GM19328 (cell line): ENCODE measurements around the gene RRBP1.

Experiments
- ATAC-seq: cut with Tn5 transposase; IDR thresholded peaks from one replicate; pipeline ENCODE4 v1.9.1; 2021; ENCODE audit warnings: mild to moderate bottlenecking, moderate library complexity; ENCODE audit not compliant: unreplicated experiment

The RRBP1 gene

GRCh38 chr20:17682103-17682888 lies at the start of gene RRBP1:
RRBP1 (minus strand) TSS chr20:17682242; CDS start chr20:17660507, 21,735 bp downstream.
- peak; percentile 88 for ATAC-seq

GRCh38 chr20:17731233-17731632 lies 49.2 kb upstream of the RRBP1 start:
- no peak for ATAC-seq

DNA sequence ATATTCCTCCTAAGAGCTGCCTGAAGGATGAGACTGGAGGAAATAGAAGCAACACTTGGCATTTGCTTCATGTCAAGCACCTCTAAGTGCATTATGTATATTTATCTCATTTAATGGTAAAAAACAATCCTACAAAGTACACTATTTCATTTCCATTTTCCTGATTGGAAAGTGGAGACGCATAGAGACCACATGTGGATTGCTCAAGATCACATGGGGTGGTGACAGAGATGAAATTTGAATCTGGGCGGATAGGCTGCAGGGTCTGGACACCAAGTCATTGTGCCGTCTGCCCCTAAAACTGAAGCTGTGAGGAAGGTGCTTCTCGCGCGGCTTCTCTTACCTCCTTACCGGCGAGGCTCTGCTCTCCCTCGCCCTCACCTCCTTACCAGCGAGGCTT lies 48.0 kb upstream of the RRBP1 start:
- no peak for ATAC-seq

- no peak for ATAC-seq
Observed at GRCh38 chr20:17728074-17728473, 46.0 kb upstream of the RRBP1 start.

DNA sequence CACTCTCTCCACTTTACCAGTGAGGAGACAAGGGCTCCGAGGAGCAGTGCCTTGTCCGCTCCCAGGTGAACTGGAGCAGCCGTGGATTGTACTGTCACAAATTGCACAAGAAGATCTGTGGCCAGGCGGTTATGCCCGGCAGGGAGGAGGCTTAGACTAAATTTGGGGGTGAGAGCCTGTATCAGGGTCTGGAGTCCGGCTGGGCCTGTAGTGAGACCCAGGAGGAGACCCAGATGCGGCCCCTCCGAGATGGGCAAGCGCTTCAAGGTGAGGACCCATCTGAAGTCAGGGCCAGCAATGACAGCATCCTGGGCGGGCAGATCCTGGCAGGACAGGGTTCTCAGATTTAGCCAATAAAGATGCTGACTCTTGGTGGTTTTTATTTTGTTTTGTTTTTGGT lies 45.3 kb upstream of the RRBP1 start:
- no peak for ATAC-seq

- no peak for ATAC-seq
Observed at GRCh38 chr20:17726902-17727301, 44.9 kb upstream of the RRBP1 start.

DNA sequence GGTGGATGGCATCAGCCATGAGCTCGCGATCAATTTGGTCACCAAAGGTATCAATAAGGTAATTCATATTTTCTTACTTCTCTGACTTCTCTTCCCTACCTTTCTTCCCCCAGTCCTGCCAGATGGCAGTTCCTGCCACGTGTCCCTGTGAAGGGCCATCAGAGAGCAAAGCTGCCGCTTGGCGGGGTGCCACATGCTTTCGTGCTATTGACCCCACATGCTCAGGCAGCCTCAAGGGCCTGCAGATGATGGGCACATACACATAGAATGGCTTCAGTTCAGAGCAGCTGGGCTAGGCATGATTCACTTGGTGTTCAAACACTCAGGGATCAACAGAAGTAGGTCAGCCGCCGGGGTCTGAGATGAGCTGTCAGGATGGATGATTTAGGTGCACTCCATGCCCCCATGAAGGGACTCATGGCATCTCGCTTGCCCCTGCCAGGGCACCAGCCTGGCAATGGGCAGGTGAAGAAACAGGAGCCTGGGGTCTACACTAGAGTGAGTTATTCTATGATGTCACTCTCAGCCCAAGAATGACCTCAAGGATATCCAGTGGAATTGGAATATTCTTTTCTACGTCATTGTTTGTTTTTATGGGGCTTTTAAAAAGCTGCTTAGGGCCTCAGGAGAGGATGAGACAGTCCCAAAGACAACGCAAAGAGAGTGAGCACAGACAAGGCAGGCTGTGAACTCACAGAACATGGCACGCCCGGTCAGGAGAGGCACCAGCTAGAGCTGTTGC lies 43.2 kb upstream of the RRBP1 start:
- no peak for ATAC-seq

DNA sequence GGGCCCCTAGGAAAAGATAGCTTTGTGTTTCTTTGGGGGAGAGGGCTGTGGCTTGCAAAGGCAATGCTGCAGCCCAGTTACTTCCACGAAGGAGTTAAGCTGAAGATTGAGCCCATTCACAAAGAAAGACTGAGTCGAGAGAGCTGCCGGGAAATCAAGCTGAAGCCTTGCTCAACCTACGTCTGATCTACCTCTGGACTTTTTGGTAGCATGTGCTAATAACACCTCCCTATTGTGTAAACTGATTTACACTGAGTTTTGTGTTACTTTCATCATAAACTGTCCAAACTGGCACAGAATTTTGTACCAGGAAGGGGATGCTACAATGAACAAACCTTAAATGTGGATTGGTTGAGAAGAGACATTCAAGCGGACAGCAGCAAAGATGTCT lies 41.3 kb upstream of the RRBP1 start:
- ATAC-seq: no peak

DNA sequence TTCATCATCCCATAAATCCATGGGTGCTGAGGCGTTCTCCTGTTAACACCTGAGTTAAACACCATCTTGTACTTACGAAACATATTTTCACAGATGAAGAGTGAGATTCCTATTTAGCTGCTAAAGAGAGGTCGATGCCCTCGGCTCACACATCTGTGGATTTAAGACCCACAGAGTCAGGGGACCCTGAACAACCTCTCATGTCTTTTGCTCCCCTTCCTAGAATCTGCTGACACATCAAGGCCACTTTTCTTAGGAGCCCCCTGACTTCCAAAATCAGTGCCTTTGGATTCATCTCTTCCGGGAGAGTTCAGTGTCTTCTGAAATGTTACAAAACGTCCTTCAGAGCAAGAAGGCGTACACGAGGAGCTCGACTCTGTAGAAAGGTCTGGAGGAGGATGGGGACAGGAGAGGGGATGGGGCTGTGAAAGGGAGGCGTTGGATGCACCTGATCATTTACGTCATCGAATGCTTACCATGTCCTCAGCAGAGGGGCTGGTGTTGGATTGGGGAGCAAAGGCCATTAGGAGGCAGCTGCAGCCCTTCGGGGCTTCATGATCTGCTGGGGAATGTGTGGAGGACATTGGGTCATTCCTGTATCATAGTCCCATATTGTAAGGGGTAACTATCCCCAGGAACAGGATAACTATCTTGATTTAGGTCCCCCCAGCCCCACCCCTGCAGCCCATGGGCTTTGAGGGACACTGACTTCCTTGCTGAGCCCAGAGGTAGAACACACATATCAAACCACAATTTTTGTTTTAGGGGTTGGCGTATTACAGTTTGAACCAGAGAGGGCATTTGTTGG lies 40.7 kb upstream of the RRBP1 start:
- ATAC-seq: no peak

GRCh38 chr20:17721802-17722486 lies 39.9 kb upstream of the RRBP1 start:
- ATAC-seq: no peak

GRCh38 chr20:17720755-17721154 lies 38.7 kb upstream of the RRBP1 start:
- no peak for ATAC-seq

GRCh38 chr20:17716331-17716730 lies 34.3 kb upstream of the RRBP1 start:
- ATAC-seq: no peak

GRCh38 chr20:17715075-17715474 lies 33.0 kb upstream of the RRBP1 start:
- ATAC-seq: no peak

DNA sequence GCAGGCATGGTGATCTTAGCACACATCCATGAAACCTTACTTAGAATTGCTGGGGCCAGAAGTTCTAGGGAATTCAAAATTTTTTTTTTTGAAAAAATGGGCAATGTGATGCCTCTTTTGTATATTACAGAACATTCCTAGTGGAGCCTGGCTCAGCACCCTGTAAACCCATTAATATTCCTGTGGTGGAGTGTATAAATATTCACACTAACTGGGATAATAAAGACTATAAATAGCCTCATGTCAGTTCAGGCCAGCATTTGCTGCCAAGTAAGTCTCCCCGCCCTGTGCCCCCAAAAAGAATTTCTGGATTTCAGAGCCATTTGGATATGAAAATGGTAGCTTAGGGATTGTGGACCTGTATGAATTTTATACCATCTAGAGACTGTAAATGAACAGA lies 32.6 kb upstream of the RRBP1 start:
- ATAC-seq: no peak

- no peak for ATAC-seq
Observed at GRCh38 chr20:17712708-17713107, 30.7 kb upstream of the RRBP1 start.

DNA sequence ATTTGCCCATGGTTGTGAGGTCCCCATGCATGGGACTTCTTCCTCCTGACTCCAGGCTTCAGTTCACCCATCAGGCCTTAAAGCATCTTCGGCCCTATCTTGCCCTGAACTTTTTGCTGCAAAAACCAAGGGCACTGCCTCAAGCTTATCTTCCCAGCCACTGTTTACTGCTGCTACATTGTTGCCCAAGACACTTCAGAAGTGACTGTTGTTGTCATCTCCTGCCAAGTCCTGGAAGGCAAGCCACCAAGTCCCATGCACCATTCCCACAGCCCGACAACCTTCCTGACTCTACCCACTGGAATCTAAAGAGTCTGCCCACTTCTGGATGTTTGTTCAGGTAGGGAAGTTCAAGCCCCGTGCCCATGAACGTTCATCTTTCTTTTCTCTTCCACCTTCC lies 30.2 kb upstream of the RRBP1 start:
- ATAC-seq: no peak

- ATAC-seq: no peak
Observed at GRCh38 chr20:17711267-17711627, 29.2 kb upstream of the RRBP1 start.

GRCh38 chr20:17710379-17711266 lies 28.6 kb upstream of the RRBP1 start:
- no peak for ATAC-seq

GRCh38 chr20:17709361-17710293 lies 27.6 kb upstream of the RRBP1 start:
- ATAC-seq: no peak
